ENCODE measurements around the gene NPW. TPM values are rescaled to one million over a fixed set of nuclear protein-coding genes. Genes with fewer than 3 reads are reported as not detected.

NPW gene
- total and polyA plus RNA-seq, 11 donors: 0.19 to 0.69 TPM; not detected in 9

GRCh38 chr16:2028620-2029220 lies 9.1 kb downstream of the NPW start:
- DNase-seq: peak in 1 of 5 donors; percentile 8
- 51 to 70% (median 66%) methylated on average over 9 to 18 of the region's 18 CpGs for WGBS, 4 donors
- no peaks in the 10 kb centered on the region for H3K9me3 ChIP-seq
- H3K4me1 ChIP-seq: peaks cover 0 to 83% (median 40%) of the 10 kb centered on the region in 12 donors
- H3K27me3 ChIP-seq: peaks cover 0 to 17% (median 0%) of the 10 kb centered on the region in 9 donors
- peak overlapping the region; percentile 3 to 98 (median 92) for H3K27ac ChIP-seq
- TF ChIP-seq POLR2A (IDR thresholded peaks at IDR 0.05): no peak
- H3K4me3 ChIP-seq: peak overlapping the region; percentile 17 to 98 (median 84)
- ATAC-seq: no peak
- peaks cover 0 to 29% (median 7%) of the 10 kb centered on the region in 9 donors for H3K36me3 ChIP-seq
- intact Hi-C loops (cut with DNase I): loop anchor here in 3 of 10 donors (2.0 to 10.0 kb wide), 2 partner anchors 18 to 56 kb away; partner anchors contain the start of genes NTHL1 (in 1 of the 3) and TSC2 (in 1 of the 3)

GRCh38 chr16:2029350-2029749 lies 9.8 kb downstream of the NPW start:
- DNase-seq (peak in 3 of 5 donors; percentile 32 to 50 (median 40)), ATAC-seq (no peak)
- Histone ChIP-seq H3K27me3 (peaks cover 0 to 17% (median 0%) of the 10 kb centered on the region in 9 donors), H3K4me3 (peak overlapping the region; percentile 17 to 98 (median 84)), H3K27ac (peak overlapping the region; percentile 81 to 98 (median 92)), H3K9me3 (no peaks in the 10 kb centered on the region), H3K4me1 (peaks cover 0 to 81% (median 37%) of the 10 kb centered on the region in 12 donors), H3K36me3 (peaks cover 0 to 33% (median 7%) of the 10 kb centered on the region in 9 donors)
- intact Hi-C loops (cut with DNase I): loop anchor here in 3 of 10 donors (2.0 to 10.0 kb wide), 2 partner anchors 17 to 55 kb away; partner anchors contain the start of genes NTHL1 (in 1 of the 3) and TSC2 (in 1 of the 3)
- TF ChIP-seq POLR2A (IDR thresholded peaks at IDR 0.05) (no peak), CTCF (IDR thresholded peaks at IDR 0.05) (no peak)
- 57 to 71% (median 67%) methylated on average over 10 to 22 of the region's 22 CpGs for WGBS, 4 donors

- TF ChIP-seq POLR2A (IDR thresholded peaks at IDR 0.05) (no peak), CTCF (IDR thresholded peaks at IDR 0.05) (no peak)
- DNase-seq: no peak
- Histone ChIP-seq H3K9me3 (no peaks in the 10 kb centered on the region), H3K27ac (peak overlapping the region; percentile 81 to 98 (median 92)), H3K27me3 (peaks cover 0 to 17% (median 0%) of the 10 kb centered on the region in 9 donors), H3K4me1 (peaks cover 0 to 79% (median 38%) of the 10 kb centered on the region in 12 donors), H3K36me3 (peaks cover 0 to 38% (median 7%) of the 10 kb centered on the region in 9 donors), H3K4me3 (peak overlapping the region; percentile 17 to 98 (median 84))
- 63 to 77% (median 73%) methylated on average over 5 to 11 of the region's 11 CpGs for WGBS, 4 donors
- ATAC-seq: no peak
- intact Hi-C loops (cut with DNase I): no loop called here
These were observed 10.5 kb downstream of the NPW start for GRCh38 chr16:2030036-2030435.

GRCh38 chr16:2031081-2031577 lies 11.5 kb downstream of the NPW start:
- peak; percentile 76 to 86 (median 82) for DNase-seq
- H3K4me1 ChIP-seq: peaks cover 0 to 79% (median 40%) of the 10 kb centered on the region in 12 donors
- TF ChIP-seq POLR2A (IDR thresholded peaks at IDR 0.05) (no peak), CTCF (IDR thresholded peaks at IDR 0.05) (no peak)
- peaks cover 0 to 16% (median 0%) of the 10 kb centered on the region in 9 donors for H3K27me3 ChIP-seq
- intact Hi-C loops (cut with DNase I): no loop called here
- peak overlapping the region; percentile 81 to 98 (median 92) for H3K27ac ChIP-seq
- H3K4me3 ChIP-seq: peak overlapping the region in 11 of 12 donors; percentile 70 to 98 (median 89)
- no peaks in the 10 kb centered on the region for H3K9me3 ChIP-seq
- H3K36me3 ChIP-seq: peaks cover 0 to 48% (median 16%) of the 10 kb centered on the region in 9 donors
- WGBS, 4 donors: 58 to 65% (median 60%) methylated on average over 11 of the region's 11 CpGs
- ATAC-seq: peak; percentile 15 to 68 (median 32)

Data from heart left ventricle (tissue), 16 donors.